DMS79 treated with DMSO at 0.1 percent for 48 hours (cell line): Measurements from ENCODE around the gene MEN1.

Source experiments
- DNase-seq: peaks from one replicate; lab custom pipeline; 2025; lab: John Stamatoyannopoulos, UW

Gene MEN1

GRCh38 chr11:64810271-64810890 is at the start of gene MEN1:
TSS of gene MEN1 (minus strand) at chr11:64810551. CDS start at chr11:64810109, 442 bp downstream.
- peak; percentile 97 for DNase-seq

DNA sequence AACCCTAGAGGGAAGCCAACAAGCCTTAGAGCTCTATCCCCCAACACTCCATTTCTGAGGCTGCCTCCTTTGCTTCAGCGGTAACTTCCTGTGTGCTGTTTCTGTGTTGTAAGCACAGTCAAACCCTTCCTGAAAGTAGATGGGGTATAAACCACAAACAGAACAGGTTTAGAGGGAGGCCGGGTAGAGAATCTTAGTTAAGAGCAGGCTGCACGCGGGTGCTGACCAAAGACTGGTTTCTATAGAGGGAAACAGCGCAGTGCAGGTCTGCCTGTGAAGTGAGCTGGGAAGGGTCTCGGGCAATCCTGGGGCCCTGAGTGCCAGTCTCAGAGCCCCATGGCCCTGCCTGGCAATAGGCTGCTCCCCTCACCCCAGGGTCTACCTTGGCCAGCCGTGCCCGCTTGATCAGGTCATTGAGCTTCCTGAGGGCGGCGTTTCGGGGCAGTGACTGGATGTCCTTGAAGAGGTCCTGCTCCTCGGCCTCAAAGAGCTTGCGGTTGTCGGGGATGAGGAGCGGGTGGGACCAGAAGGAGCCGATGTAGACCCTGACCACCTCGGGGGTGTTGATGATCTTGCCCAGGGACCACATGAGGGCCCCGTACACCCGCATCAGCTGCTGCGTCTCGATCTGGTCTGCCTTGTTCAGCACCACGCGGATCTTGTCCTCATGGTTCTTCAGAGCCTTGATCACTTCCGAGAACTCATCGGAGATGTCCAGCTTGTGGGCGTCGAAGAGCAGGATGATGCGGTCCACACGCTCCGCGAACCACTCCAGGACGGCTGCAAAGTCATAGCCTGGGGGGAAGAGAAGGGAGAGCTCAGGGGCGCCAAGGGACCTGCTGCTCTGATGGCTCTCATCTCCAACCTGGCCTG is 49.4 kb upstream of the MEN1 start:
- no peak for DNase-seq

DNA sequence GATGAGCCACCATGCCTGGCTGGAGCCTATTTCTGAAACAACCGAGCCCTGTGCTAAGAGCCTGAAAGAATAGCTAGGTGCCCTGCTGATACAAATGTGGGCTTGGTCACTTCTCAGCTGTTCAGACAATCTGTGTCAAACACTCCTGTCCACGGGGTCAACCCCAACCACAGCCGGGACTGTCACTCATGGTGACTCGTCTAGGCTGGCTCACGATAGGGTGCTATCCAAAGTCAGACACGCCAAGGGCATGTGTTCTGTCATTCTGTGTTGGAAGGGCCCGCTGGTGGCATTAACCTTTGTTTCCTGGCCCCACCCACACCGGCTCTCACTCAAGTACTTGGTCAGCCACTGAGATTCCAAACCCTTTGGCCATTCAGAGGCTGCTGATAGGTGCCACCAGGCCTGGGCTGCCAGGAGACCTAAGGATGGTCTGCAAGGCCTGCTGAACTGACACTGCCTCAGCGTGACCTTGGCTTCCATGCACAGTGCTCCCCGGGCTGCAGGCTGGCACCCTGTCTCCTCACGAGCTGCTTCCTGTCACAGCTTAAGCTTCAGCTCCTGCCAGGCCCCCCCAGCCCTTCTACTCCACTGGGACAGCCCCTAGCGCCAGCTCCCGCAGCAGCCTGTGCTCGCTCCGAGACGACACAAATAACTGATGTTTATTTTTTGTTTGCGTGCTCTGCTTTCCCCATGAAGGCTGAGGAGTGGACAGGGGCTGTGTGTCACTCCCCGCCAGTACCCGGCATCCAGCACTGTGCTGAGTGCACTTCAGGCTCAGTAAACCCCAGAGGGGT is 48.3 kb upstream of the MEN1 start:
- no peak for DNase-seq

- DNase-seq = no peak
Observed at GRCh38 chr11:64857485-64857884, 47.1 kb upstream of the MEN1 start.

DNA sequence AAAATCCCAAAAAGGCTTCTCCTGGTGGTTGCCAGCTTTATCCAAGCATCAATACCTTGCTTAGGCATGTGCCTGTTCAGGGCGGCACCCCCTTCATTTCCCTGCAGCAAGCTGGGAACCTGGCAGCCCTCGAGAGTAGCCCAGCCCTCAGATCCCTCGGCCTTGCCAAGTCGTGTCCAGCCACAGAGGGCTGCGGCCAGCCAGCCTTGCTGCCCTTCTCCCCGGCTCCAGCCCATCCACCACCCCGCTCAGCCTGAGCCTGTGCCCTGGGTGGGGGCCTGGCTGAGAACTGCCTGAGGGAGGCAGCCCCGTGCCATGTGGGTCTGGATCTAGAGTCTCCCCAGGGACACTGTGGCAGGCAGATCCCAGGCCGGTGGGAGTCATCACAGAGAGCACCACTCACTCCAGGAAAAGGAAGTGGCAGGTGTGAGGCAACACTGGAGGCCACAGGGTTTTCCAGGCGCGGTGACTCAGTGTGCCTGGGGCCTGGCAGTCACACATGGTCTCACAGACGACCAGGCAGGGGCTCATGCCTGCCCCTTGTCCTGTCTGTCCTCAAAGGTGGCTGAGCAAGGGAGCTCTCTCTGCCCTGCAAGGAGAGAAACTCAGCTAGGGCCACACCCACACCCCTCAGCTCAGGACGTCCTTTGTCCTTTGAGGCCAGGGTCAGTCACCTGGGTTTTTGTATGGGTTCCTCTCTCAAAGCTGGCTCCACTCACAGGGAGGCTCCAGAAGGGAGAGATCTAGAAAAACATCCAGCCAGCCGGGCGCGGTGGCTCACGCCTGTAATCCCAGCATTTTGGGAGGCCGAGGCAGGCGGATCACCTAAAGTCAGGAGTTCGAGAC is 46.3 kb upstream of the MEN1 start:
- no peak for DNase-seq

- DNase-seq = no peak
Observed at GRCh38 chr11:64855596-64856304, 45.4 kb upstream of the MEN1 start.

GRCh38 chr11:64854534-64855502 is 44.5 kb upstream of the MEN1 start:
- DNase-seq = no peak

DNA sequence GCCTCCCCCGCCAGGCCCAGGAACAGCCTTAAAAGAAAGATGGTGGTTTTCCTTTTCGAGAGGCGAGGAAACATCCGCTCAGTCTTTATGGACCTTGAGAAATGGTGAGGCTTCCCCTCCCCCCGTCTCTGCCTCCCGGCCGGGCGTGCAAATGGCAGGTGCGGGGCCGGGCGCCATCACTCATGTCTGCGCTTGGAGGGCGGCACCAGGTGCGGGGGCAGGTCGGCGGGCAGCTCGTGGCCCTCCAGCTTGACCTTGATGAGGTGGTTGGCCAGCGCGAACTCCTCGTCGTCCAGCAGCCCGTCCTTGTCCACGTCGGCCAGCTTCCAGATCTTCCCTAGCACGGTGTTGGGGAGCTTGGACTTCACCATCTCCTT is 43.8 kb upstream of the MEN1 start:
- no peak for DNase-seq

GRCh38 chr11:64853709-64854108 is 43.4 kb upstream of the MEN1 start:
- no peak for DNase-seq

DNA sequence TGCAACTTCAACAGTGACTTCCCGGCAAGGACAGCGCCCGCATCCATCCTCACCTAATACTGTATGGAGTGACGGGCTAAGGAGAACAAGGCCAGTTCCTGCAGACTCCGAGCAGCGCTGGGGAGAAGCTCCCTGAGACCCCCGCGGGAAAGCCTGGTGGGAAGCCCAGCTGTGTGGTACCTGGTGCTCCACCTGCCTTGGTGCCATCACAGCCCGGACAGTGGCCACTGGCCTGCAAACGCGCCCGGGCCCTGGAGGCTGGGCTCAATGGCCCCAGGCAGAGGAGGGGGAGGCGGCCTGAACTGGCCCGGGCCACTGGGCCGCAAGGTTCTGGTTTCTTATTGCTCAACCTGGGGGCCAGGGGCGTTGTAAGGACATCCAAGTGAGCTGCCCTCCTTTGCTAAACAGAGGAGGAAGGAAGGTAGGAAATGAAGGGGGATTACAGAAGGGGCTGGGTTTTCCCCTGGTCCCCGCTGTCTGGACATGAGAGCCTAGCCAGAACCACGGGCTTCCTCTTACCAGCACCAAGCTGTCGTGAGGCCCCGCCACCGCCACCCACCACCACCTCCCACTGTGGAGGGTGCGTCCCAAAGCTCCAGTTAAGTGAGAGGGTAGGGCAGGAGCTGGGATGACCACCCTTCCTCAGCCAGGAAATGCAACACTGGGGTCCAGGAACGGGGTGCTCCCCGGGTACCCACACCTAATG is 42.6 kb upstream of the MEN1 start:
- no peak for DNase-seq

- no peak for DNase-seq
Observed at GRCh38 chr11:64851831-64852351, 41.5 kb upstream of the MEN1 start.

- no peak for DNase-seq
Observed at GRCh38 chr11:64850979-64851567, 40.7 kb upstream of the MEN1 start.

DNA sequence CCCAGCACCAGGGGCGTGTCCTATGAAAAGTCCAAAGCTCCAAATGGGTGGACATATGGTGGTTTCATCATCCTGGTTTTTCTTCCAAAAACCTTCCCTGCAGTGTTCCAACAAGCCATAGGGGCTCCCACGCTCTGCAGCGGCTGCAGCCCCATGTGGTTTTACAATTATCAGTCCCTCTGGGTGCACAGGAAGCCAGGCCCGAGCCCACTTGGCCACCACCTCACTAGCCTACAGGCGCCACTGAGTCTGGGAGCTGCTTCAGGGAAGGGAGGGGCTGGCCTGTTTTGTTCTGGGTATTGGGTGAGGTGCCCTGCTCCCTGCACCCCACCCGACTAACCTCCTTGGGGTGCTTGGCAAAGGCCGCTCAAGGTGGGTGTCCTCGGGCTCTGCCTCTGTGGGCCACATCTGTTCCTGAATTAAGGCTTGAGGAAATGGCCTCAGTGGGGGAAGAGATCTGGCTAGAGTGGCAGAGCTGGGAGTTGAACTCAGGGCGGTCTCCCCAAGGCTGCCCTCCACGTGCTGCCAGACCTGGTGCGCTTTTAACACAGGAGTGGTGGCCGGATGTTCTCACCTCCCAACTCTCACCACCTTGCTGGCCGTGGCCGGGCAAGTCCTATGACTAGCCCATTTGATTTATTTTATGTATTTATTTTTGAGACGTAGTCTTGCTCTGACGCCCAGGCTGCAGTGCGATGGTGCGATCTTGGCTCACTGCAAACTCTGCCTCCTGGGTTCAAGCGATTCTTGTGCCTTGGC is 39.4 kb upstream of the MEN1 start:
- DNase-seq = no peak

GRCh38 chr11:64848826-64849597 is 38.7 kb upstream of the MEN1 start:
- DNase-seq = peak; percentile 34

GRCh38 chr11:64848214-64848825 is 38.0 kb upstream of the MEN1 start:
- DNase-seq = no peak

DNA sequence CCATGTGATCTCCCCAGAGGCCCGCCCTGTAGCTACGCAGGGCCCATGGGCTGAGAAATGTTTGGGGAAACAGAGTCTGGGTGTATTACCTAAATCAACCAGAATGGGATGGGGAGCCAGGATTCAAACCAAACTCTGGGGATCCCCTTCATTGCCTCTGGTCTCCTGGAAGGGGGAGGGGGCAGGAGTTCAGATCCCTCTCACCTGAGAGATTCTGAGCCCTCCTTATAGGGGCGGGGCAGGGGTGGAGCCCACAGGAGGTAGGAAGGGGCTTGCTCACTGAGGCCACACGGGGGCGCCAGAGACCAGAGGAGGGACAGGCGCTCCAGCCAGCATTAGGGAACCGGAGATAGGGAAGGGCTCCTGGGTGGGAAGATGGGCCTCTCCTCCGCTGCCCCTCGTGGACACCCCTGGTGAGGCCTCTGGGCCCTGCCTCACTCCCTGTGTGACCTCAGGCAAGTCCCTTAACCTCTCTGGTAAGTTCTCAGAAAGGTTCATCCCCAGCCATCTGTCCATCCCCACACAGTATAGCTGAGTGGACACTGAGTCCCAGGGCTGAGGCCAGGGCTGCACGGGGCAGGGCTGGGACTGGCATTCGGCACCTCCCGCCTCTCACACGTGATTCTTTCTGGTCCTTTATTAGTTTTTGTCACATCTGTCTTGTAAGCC is 36.8 kb upstream of the MEN1 start:
- peak; percentile 88 for DNase-seq
